ENCODE measurements around the gene TST.

Gene TST

GRCh38 chr22:36981247-36981775 lies 37.9 kb downstream of the TST start:
- DNase-seq (ENCODE audit: low read depth), result no peak

- no peak for DNase-seq (ENCODE audit: low read depth)
Observed at GRCh38 chr22:36979016-36979910, 40.0 kb downstream of the TST start.

GRCh38 chr22:36977947-36978660 lies 41.1 kb downstream of the TST start:
- peak; percentile 83 for DNase-seq (ENCODE audit: low read depth)

GRCh38 chr22:36977401-36977861 lies 41.8 kb downstream of the TST start:
- DNase-seq (ENCODE audit: low read depth), result peak; percentile 69

GRCh38 chr22:36976606-36977005 lies 42.6 kb downstream of the TST start:
- DNase-seq (ENCODE audit: low read depth), result no peak

- no peak for DNase-seq (ENCODE audit: low read depth)
Observed at GRCh38 chr22:36971341-36972125, 47.7 kb downstream of the TST start.

- DNase-seq (ENCODE audit: low read depth), result no peak
Observed at GRCh38 chr22:36968249-36968964, 50.8 kb downstream of the TST start.

- no peak for DNase-seq (ENCODE audit: low read depth)
Observed at GRCh38 chr22:36966851-36967540, 52.3 kb downstream of the TST start.

GRCh38 chr22:36965696-36966095 lies 53.6 kb downstream of the TST start:
- no peak for DNase-seq (ENCODE audit: low read depth)

- no peak for DNase-seq (ENCODE audit: low read depth)
Observed at GRCh38 chr22:36964106-36964505, 55.1 kb downstream of the TST start.

- no peak for DNase-seq (ENCODE audit: low read depth)
Observed at GRCh38 chr22:36963302-36963701, 55.9 kb downstream of the TST start.

GRCh38 chr22:36961626-36962025 lies 57.6 kb downstream of the TST start:
- no peak for DNase-seq (ENCODE audit: low read depth)
